Measurements from ENCODE around the gene MCRIP1. TPM values are rescaled to one million over a fixed set of nuclear protein-coding genes. Genes with fewer than 3 reads are reported as not detected.

MCRIP1 gene
- total and polyA plus RNA-seq, 2 of the 13 experiments (the other 11 are each of a cell fraction or from before 2014, with no cell fraction given) = 79.7 to 84.9 TPM

DNA sequence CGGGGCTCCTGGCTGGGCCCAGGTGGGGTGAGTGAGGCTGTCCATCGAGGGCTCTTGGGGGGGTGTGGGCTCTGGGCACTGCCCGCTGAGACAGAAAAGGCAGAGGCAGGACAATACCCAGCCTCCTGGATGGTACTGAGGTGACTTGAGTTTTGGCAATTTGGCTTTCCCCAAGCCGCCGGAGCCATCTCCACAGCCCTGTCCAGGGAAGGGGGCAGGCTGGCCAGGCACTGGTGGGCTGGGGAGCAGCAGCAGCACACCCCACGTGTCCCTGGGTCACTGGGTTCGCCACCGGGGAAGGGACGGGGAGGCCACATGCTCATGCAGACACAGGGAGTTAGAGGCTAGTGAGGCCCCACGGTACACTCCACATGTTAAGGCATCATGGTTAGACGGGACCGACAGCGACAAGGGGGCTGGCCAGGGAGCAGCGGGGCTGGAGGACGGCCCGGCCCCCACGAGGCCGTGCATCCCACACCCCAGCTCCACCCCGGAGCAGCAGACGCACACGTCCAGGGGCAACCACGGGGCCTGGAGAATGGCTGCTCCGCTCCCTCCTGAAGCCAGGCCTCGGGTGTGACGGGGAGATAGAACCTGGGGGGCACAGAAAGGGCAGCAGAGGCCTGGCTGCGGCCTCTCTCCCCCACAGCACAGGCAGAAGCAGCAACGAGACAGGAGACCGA lies 35.0 kb upstream of the MCRIP1 start (continued):
- TF ChIP-seq, protein P1, sequence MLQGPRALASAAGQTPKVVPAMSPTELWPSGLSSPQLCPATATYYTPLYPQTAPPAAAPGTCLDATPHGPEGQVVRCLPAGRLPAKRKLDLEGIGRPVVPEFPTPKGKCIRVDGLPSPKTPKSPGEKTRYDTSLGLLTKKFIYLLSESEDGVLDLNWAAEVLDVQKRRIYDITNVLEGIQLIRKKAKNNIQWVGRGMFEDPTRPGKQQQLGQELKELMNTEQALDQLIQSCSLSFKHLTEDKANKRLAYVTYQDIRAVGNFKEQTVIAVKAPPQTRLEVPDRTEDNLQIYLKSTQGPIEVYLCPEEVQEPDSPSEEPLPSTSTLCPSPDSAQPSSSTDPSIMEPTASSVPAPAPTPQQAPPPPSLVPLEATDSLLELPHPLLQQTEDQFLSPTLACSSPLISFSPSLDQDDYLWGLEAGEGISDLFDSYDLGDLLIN (CRISPR knock-in tag; IDR thresholded peaks at IDR 0.05; ENCODE audit: borderline replicate concordance) = peak; percentile 65; the same call in 1 of the 2 replicates
- TF ChIP-seq ZSCAN9 (CRISPR knock-in tag; IDR thresholded peaks at IDR 0.05; ENCODE audit: borderline replicate concordance) = 0 out of 2 replicates have a peak, but pooled peaks have one; percentile 7
- TF ChIP-seq, protein P2, sequence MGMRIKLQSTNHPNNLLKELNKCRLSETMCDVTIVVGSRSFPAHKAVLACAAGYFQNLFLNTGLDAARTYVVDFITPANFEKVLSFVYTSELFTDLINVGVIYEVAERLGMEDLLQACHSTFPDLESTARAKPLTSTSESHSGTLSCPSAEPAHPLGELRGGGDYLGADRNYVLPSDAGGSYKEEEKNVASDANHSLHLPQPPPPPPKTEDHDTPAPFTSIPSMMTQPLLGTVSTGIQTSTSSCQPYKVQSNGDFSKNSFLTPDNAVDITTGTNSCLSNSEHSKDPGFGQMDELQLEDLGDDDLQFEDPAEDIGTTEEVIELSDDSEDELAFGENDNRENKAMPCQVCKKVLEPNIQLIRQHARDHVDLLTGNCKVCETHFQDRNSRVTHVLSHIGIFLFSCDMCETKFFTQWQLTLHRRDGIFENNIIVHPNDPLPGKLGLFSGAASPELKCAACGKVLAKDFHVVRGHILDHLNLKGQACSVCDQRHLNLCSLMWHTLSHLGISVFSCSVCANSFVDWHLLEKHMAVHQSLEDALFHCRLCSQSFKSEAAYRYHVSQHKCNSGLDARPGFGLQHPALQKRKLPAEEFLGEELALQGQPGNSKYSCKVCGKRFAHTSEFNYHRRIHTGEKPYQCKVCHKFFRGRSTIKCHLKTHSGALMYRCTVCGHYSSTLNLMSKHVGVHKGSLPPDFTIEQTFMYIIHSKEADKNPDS (CRISPR knock-in tag; IDR thresholded peaks at IDR 0.05) = peak; percentile 90; the same call in 1 of the 2 replicates
- TF ChIP-seq, protein P3, sequence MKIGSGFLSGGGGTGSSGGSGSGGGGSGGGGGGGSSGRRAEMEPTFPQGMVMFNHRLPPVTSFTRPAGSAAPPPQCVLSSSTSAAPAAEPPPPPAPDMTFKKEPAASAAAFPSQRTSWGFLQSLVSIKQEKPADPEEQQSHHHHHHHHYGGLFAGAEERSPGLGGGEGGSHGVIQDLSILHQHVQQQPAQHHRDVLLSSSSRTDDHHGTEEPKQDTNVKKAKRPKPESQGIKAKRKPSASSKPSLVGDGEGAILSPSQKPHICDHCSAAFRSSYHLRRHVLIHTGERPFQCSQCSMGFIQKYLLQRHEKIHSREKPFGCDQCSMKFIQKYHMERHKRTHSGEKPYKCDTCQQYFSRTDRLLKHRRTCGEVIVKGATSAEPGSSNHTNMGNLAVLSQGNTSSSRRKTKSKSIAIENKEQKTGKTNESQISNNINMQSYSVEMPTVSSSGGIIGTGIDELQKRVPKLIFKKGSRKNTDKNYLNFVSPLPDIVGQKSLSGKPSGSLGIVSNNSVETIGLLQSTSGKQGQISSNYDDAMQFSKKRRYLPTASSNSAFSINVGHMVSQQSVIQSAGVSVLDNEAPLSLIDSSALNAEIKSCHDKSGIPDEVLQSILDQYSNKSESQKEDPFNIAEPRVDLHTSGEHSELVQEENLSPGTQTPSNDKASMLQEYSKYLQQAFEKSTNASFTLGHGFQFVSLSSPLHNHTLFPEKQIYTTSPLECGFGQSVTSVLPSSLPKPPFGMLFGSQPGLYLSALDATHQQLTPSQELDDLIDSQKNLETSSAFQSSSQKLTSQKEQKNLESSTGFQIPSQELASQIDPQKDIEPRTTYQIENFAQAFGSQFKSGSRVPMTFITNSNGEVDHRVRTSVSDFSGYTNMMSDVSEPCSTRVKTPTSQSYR (CRISPR knock-in tag; IDR thresholded peaks at IDR 0.05; ENCODE audit: borderline replicate concordance) = no peak
- TF ChIP-seq ZNF33A (CRISPR knock-in tag; IDR thresholded peaks at IDR 0.05; ENCODE audit: borderline replicate concordance) = 0 out of 2 replicates have a peak, but pooled peaks have one; percentile 11
- TF ChIP-seq SNAPC4 (CRISPR knock-in tag; IDR thresholded peaks at IDR 0.05) = 0 out of 2 replicates have a peak, but pooled peaks have one; percentile 22
- 0 out of 2 replicates have a peak, but pooled peaks have one; percentile 23 for TF ChIP-seq CCDC6 (CRISPR knock-in tag; IDR thresholded peaks at IDR 0.05)
- no peak for TF ChIP-seq IRF9 (CRISPR knock-in tag; IDR thresholded peaks at IDR 0.05; ENCODE audit: borderline replicate concordance)
- TF ChIP-seq ZNF614 (CRISPR knock-in tag; IDR thresholded peaks at IDR 0.05; ENCODE audit: borderline replicate concordance) = no peak
- TF ChIP-seq ZSCAN21 (CRISPR knock-in tag; IDR thresholded peaks at IDR 0.05; ENCODE audit: borderline replicate concordance) = peak; percentile 9; the same call in 1 of the 2 replicates
- TF ChIP-seq MED1 (CRISPR knock-in tag; IDR thresholded peaks at IDR 0.05) = 0 out of 2 replicates have a peak, but pooled peaks have one; percentile 16
- no peak for TF ChIP-seq RELA (CRISPR knock-in tag; IDR thresholded peaks at IDR 0.05)
